Naive B cell (primary cell): ENCODE results near the gene PAX5. TPM values are rescaled to one million over a fixed set of nuclear protein-coding genes. Genes with fewer than 3 reads are reported as not detected.

Experiments
- ATAC-seq, 2 donors: fragments of 150-1000 bp; cut with Tn5 transposase; 2 replicates each; pipeline ENCODE4 v1.10.0; 2021; ENCODE audit warnings: low read depth in 2 of 2, mild to moderate bottlenecking in 2 of 2, moderate library complexity in 2 of 2
- DNase-seq: peaks from one replicate; pipeline ENCODE4 v3.0.0; 2022
- H3K27ac Mint-ChIP-seq, 6 donors: one replicate each; pipeline ENCODE4 v1.8.0; 2020 to 2022; ENCODE audit warnings: mild to moderate bottlenecking in 6 of 6, mixed read lengths in 6 of 6, moderate library complexity in 5 of 6, inconsistent platforms in 2 of 6
- H3K27me3 Mint-ChIP-seq, 3 donors: one replicate each; pipeline ENCODE4 v1.8.0; 2021 to 2022; ENCODE audit warnings: mixed read lengths in 3 of 3, mild to moderate bottlenecking in 1 of 3
- H3K36me3 Mint-ChIP-seq, 2 donors: one replicate each; pipeline ENCODE4 v1.8.0; 2020 to 2022; ENCODE audit warnings: mixed read lengths in 2 of 2, inconsistent platforms in 1 of 2, mild to moderate bottlenecking in 1 of 2
- H3K4me1 Mint-ChIP-seq, 3 donors: one replicate each; pipeline ENCODE4 v1.8.0; 2020 to 2022; ENCODE audit warnings: mixed read lengths in 3 of 3, inconsistent platforms in 1 of 3, mild to moderate bottlenecking in 1 of 3, moderate library complexity in 1 of 3
- H3K4me3 Mint-ChIP-seq, 8 donors: one replicate each; pipeline ENCODE4 v1.8.0; 2020 to 2022; ENCODE audit warnings: mild to moderate bottlenecking in 8 of 8, mixed read lengths in 8 of 8, moderate library complexity in 8 of 8, inconsistent platforms in 2 of 8
- H3K9me3 Mint-ChIP-seq, 7 donors: one replicate each; pipeline ENCODE4 v1.8.0; 2020 to 2022; ENCODE audit warnings: mixed read lengths in 7 of 7, mild to moderate bottlenecking in 5 of 7, inconsistent platforms in 2 of 7, moderate library complexity in 1 of 7
- polyA plus RNA-seq, 6 donors: library from polyadenylated mRNA; unstranded; fragments of 300-500 nt; fragmentation: Illumina TruSeq; gene quantifications; one replicate each; pipeline ENCODE4 v1.2.3, GENCODE V29; 2021; ENCODE audit warnings: low read depth in 6 of 6

Gene PAX5
- polyA plus RNA-seq, 6 donors from 2014 or later: 17.1 to 83.5 (median 45.3) TPM

- Mint-ChIP-seq H3K36me3 (peaks cover 17 to 61% of the 10 kb centered on the region in 2 donors), H3K4me3 (peak overlapping the region in 3 of 8 donors; percentile 5 to 33 (median 30)), H3K4me1 (peaks cover 54 to 90% (median 65%) of the 10 kb centered on the region in 3 donors), H3K27me3 (no peaks in the 10 kb centered on the region), H3K27ac (peak overlapping the region; percentile 36 to 94 (median 89)), H3K9me3 (no peaks in the 10 kb centered on the region)
- ATAC-seq: no peak
- no peak for DNase-seq
Observed at GRCh38 chr9:36901528-36901927, 132.5 kb downstream of the PAX5 start.

- peak overlapping the region in 1 of 8 donors; percentile 34 for H3K4me3 Mint-ChIP-seq
- peaks cover 50 to 83% (median 63%) of the 10 kb centered on the region in 3 donors for H3K4me1 Mint-ChIP-seq
- H3K27me3 Mint-ChIP-seq: no peaks in the 10 kb centered on the region
- no peak for ATAC-seq
- H3K36me3 Mint-ChIP-seq: peaks cover 20 to 60% of the 10 kb centered on the region in 2 donors
- peak overlapping the region in 4 of 6 donors; percentile 90 to 94 (median 94) for H3K27ac Mint-ChIP-seq
- DNase-seq: no peak
- no peaks in the 10 kb centered on the region for H3K9me3 Mint-ChIP-seq
Observed at GRCh38 chr9:36900856-36901220, 133.2 kb downstream of the PAX5 start.

- no peak for DNase-seq
- no peak for ATAC-seq
- Mint-ChIP-seq H3K9me3 (no peaks in the 10 kb centered on the region), H3K36me3 (peaks cover 20 to 55% of the 10 kb centered on the region in 2 donors), H3K4me1 (peaks cover 45 to 78% (median 58%) of the 10 kb centered on the region in 3 donors), H3K4me3 (peak overlapping the region in 1 of 8 donors; percentile 47), H3K27me3 (no peaks in the 10 kb centered on the region), H3K27ac (peak overlapping the region; percentile 70 to 94 (median 91))
Observed at GRCh38 chr9:36900136-36900855, 133.8 kb downstream of the PAX5 start.

GRCh38 chr9:36899406-36899805 lies 134.7 kb downstream of the PAX5 start:
- DNase-seq (no peak), ATAC-seq (no peak)
- Mint-ChIP-seq H3K4me3 (peak overlapping the region in 2 of 8 donors; percentile 10 to 33), H3K27me3 (no peaks in the 10 kb centered on the region), H3K27ac (peak overlapping the region; percentile 13 to 96 (median 92)), H3K4me1 (peaks cover 39 to 69% (median 50%) of the 10 kb centered on the region in 3 donors), H3K9me3 (no peaks in the 10 kb centered on the region), H3K36me3 (peaks cover 20 to 53% of the 10 kb centered on the region in 2 donors)

- Mint-ChIP-seq H3K27ac (peak overlapping the region; percentile 44 to 96 (median 90)), H3K36me3 (peaks cover 20 to 53% of the 10 kb centered on the region in 2 donors), H3K4me1 (peaks cover 39 to 61% (median 47%) of the 10 kb centered on the region in 3 donors), H3K9me3 (no peaks in the 10 kb centered on the region), H3K4me3 (peak overlapping the region in 2 of 8 donors; percentile 37 to 43), H3K27me3 (no peaks in the 10 kb centered on the region)
- DNase-seq (no peak), ATAC-seq (no peak)
Observed at GRCh38 chr9:36898431-36899020, 135.5 kb downstream of the PAX5 start.

- H3K4me1 Mint-ChIP-seq: peaks cover 43 to 55% (median 51%) of the 10 kb centered on the region in 3 donors
- H3K27ac Mint-ChIP-seq: peak overlapping the region; percentile 24 to 90 (median 77)
- ATAC-seq: no peak
- no peaks in the 10 kb centered on the region for H3K27me3 Mint-ChIP-seq
- DNase-seq: no peak
- no peak overlapping the region for H3K4me3 Mint-ChIP-seq
- H3K9me3 Mint-ChIP-seq: no peaks in the 10 kb centered on the region
- H3K36me3 Mint-ChIP-seq: peaks cover 23 to 55% of the 10 kb centered on the region in 2 donors
Observed at GRCh38 chr9:36897478-36897877, 136.6 kb downstream of the PAX5 start.

- no peaks in the 10 kb centered on the region for H3K27me3 Mint-ChIP-seq
- DNase-seq (no peak), ATAC-seq (no peak)
- peaks cover 43 to 54% (median 51%) of the 10 kb centered on the region in 3 donors for H3K4me1 Mint-ChIP-seq
- H3K27ac Mint-ChIP-seq: peak overlapping the region in 4 of 6 donors; percentile 24 to 90 (median 70)
- H3K4me3 Mint-ChIP-seq: no peak overlapping the region
- H3K36me3 Mint-ChIP-seq: peaks cover 24 to 55% of the 10 kb centered on the region in 2 donors
- no peaks in the 10 kb centered on the region for H3K9me3 Mint-ChIP-seq
Observed at GRCh38 chr9:36897019-36897418, 137.0 kb downstream of the PAX5 start.

GRCh38 chr9:36896296-36896695 lies 137.8 kb downstream of the PAX5 start:
- H3K27ac Mint-ChIP-seq: peak overlapping the region in 4 of 6 donors; percentile 66 to 93 (median 82)
- ATAC-seq (no peak), DNase-seq (no peak)
- peaks cover 24 to 48% of the 10 kb centered on the region in 2 donors for H3K36me3 Mint-ChIP-seq
- peaks cover 44 to 52% (median 51%) of the 10 kb centered on the region in 3 donors for H3K4me1 Mint-ChIP-seq
- no peaks in the 10 kb centered on the region for H3K9me3 Mint-ChIP-seq
- no peaks in the 10 kb centered on the region for H3K27me3 Mint-ChIP-seq
- peak overlapping the region in 2 of 8 donors; percentile 6 to 38 for H3K4me3 Mint-ChIP-seq

- ATAC-seq: no peak
- Mint-ChIP-seq H3K4me3 (peak overlapping the region in 5 of 8 donors; percentile 5 to 38 (median 22)), H3K4me1 (peaks cover 39 to 49% (median 46%) of the 10 kb centered on the region in 3 donors), H3K27ac (peak overlapping the region in 5 of 6 donors; percentile 47 to 93 (median 57)), H3K27me3 (no peaks in the 10 kb centered on the region), H3K9me3 (no peaks in the 10 kb centered on the region), H3K36me3 (peaks cover 19 to 44% of the 10 kb centered on the region in 2 donors)
- no peak for DNase-seq
Observed at GRCh38 chr9:36895744-36896260, 138.3 kb downstream of the PAX5 start.

GRCh38 chr9:36894695-36895310 lies 139.3 kb downstream of the PAX5 start:
- Mint-ChIP-seq H3K27me3 (no peaks in the 10 kb centered on the region), H3K27ac (peak overlapping the region in 5 of 6 donors; percentile 42 to 69 (median 61)), H3K9me3 (no peaks in the 10 kb centered on the region), H3K4me3 (no peak overlapping the region), H3K36me3 (peaks cover 24 to 34% of the 10 kb centered on the region in 2 donors), H3K4me1 (peaks cover 41 to 53% (median 43%) of the 10 kb centered on the region in 3 donors)
- DNase-seq: no peak
- no peak for ATAC-seq

GRCh38 chr9:36893911-36894310 lies 140.2 kb downstream of the PAX5 start:
- H3K27ac Mint-ChIP-seq: peak overlapping the region in 5 of 6 donors; percentile 12 to 81 (median 62)
- no peak overlapping the region for H3K4me3 Mint-ChIP-seq
- ATAC-seq (no peak), DNase-seq (no peak)
- peaks cover 25% of the 10 kb centered on the region in 2 donors for H3K36me3 Mint-ChIP-seq
- no peaks in the 10 kb centered on the region for H3K27me3 Mint-ChIP-seq
- H3K4me1 Mint-ChIP-seq: peaks cover 40 to 53% (median 45%) of the 10 kb centered on the region in 3 donors
- H3K9me3 Mint-ChIP-seq: no peaks in the 10 kb centered on the region

GRCh38 chr9:36893184-36893583 lies 140.9 kb downstream of the PAX5 start:
- DNase-seq (no peak), ATAC-seq (no peak)
- peaks cover 43 to 53% (median 48%) of the 10 kb centered on the region in 3 donors for H3K4me1 Mint-ChIP-seq
- H3K9me3 Mint-ChIP-seq: no peaks in the 10 kb centered on the region
- H3K27ac Mint-ChIP-seq: peak overlapping the region in 4 of 6 donors; percentile 12 to 55 (median 38)
- H3K27me3 Mint-ChIP-seq: no peaks in the 10 kb centered on the region
- H3K4me3 Mint-ChIP-seq: peak overlapping the region in 1 of 8 donors; percentile 32
- peaks cover 17 to 25% of the 10 kb centered on the region in 2 donors for H3K36me3 Mint-ChIP-seq

- no peaks in the 10 kb centered on the region for H3K9me3 Mint-ChIP-seq
- H3K4me1 Mint-ChIP-seq: peaks cover 43 to 57% (median 53%) of the 10 kb centered on the region in 3 donors
- peak overlapping the region in 2 of 6 donors; percentile 56 to 77 for H3K27ac Mint-ChIP-seq
- no peak overlapping the region for H3K4me3 Mint-ChIP-seq
- H3K27me3 Mint-ChIP-seq: no peaks in the 10 kb centered on the region
- H3K36me3 Mint-ChIP-seq: peaks cover 13 to 25% of the 10 kb centered on the region in 2 donors
- no peak for ATAC-seq
- DNase-seq: no peak
Observed at GRCh38 chr9:36892279-36892678, 141.8 kb downstream of the PAX5 start.
